HG03342 (cell line): ENCODE results near the gene CEBPZOS.
"Not testable (repeated sequence)": the region's sequence is repeated elsewhere in the genome, so short reads cannot be mapped to it uniquely, and the experiment has no call there.

Source experiments
- ATAC-seq: cut with Tn5 transposase; IDR thresholded peaks from one replicate; pipeline ENCODE4 v1.9.1; 2021; ENCODE audit warnings: mild to moderate bottlenecking, moderate library complexity; ENCODE audit not compliant: unreplicated experiment

Gene CEBPZOS

DNA sequence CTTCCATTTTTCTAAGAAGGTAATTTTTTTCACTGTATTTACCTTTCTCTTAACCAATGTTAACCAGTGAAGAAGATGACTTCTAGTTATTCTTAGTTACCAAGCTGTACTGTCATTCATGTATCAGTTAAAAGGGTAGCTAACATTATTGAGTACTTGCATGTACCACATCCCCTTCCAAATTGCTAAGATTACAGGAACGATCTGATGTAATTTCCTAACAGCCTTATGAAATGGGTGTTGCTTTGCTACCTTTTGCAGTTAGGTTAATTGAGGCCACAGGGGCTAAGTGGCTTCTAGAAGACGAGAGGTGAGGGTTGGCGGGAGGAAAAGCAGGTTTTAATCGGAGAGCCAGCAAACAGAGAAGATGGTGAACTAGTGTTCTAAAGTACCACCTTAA is 6.0 kb upstream of the CEBPZOS start:
- no peak for ATAC-seq

DNA sequence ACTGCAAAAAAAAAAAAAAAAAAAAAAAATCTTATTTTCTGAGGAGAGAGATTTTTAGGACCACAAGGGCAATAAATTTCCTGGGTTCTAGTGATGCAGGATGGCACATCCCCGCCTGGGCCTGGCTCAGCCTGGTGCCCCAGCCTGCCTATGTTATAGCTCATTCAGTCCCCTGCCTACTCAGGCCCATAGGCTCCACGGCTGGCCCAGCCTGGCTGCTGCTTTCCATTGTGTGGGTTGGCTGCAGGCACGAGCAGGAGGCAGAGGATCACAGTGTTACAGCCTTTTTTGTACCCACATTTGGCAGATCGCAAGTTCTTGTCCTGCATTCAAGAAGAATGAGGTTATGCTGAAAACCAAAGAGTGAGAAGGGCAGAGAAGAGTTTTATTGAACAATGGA is 5.0 kb upstream of the CEBPZOS start:
- no peak for ATAC-seq

DNA sequence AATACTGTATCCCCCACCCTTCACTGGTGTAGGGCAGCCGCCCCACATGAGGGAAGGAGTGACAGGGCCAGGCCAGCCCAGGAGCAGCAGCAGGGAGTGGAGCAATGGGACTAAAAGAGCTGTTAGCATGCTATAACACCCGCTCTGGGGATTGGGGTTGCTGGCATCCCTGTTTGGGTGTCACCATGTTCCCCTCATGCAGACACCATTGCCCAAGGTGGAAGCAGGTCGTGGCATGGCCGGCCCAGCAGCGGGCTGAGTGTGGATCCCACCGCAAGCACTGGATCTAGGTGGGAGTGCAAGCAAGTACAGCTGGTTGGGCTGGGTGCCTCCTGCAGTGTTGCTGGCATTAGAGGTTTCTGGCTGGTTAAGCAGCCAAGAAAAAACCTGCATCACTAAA is 4.5 kb upstream of the CEBPZOS start:
- ATAC-seq: no peak

DNA sequence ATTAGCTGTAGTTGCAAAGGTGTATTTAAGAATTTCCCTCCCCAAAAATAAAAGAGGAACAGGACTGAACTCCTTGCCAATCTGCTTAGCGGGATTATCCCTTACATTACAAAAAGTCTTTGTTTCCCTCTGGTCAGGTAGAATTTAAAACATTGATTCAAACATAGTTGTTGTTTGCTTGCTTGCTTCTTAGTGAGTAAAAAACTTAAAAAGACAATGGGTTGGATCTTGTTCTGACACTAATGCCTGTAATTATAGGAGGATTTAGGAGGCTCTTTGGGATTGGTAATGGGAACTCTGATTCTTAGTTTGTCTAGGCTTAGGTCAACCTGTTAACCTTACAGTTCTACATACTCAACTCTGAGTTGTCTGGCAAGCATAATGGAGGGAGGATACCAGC is 3.7 kb upstream of the CEBPZOS start:
- ATAC-seq: no peak

DNA sequence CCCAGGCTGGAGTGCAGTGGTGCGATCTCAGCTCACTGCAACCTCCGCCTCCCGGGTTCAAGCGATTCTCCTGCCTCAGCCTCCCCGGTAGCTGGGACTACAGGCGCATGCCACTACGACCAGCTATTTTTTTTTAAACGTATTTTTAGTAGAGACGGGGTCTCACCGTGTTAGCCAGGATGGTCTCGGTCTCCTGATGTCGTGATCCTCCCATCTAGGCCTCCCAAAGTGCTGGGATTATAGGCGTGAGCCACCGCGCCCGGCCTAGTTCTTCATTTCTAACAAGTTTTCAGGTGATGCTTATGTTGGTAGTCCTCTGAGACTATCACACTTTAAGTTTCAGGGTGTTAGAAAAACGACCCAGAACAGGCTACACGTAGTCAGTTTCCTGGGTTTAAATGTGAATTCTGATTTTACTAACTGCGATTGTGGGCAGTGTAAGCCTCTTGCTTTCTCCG is 405 bp upstream of the CEBPZOS start:
- ATAC-seq: not testable (repeated sequence)

DNA sequence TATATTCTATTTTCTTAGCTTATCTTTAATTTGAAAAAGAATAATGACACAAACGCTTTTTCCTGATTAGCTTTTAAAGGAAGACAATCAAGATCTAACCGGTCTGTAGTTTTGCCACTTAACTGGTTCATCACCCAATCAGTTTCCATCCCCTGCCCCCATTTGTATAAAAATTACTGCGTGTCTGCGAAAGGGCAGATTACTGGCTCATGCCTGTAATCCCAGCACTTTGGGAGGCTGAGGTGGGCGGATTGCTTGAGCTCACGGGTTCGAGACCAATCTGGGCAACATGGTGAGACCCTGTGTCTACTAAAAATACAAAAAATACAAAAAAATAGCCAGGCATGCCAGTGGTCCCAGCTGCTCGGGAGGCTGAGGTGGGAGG is 2.4 kb downstream of the CEBPZOS start:
- ATAC-seq: no peak

DNA sequence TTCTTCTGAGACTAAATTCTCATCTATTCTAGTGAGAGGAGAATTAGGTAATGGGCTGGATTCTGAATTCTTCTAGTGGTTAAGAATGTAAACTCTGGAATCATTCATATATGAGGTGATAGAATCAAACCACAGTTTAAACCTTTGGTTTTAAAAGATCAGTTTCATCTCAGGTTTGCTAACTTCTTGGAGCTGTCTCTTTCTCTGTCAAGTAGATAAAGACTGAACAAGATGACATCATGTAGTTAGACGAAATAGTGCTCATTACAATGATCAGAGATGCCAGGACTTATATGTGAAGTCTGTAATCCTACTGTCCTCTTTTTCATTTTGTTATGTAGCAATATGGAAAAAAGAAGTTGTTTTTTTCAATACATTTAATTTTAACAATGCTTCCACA is 4.9 kb downstream of the CEBPZOS start:
- ATAC-seq: no peak

DNA sequence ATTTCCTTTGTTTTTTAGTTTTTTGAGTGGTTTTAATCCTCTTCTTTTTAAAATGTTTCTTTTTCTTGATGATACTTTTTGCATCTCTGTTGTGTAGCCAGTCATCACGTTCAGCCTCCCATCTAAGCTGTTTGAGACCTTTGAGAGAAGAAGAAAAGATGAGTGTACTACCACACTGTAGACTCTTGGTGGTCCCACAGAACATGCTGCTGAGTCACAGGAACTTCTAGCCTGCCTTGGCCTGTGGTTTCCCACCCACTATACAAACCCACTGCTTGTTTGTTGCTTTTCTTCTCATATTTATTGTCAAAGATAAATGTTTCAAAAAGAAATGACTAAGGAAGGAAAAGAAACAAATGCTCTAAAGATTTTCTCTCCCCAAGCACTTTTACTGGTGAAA is 5.5 kb downstream of the CEBPZOS start:
- no peak for ATAC-seq

DNA sequence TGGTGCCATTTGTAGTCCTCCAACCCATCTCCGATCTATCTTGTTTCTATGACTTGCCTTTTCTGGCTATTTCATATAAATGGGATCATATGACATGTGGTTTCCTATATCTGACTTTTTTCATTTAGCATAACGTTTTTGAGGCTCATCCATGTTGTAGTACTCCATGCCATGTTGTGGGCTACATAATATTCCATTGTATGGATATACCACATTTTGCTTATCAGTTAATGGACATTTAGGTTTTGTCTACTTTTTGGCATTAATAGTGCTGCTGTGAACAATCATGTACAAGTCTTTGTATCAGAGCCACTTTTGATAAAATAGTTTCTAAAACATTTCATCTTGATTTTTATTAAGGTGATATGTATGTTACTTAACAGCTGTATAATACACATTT is 7.4 kb downstream of the CEBPZOS start:
- no peak for ATAC-seq

DNA sequence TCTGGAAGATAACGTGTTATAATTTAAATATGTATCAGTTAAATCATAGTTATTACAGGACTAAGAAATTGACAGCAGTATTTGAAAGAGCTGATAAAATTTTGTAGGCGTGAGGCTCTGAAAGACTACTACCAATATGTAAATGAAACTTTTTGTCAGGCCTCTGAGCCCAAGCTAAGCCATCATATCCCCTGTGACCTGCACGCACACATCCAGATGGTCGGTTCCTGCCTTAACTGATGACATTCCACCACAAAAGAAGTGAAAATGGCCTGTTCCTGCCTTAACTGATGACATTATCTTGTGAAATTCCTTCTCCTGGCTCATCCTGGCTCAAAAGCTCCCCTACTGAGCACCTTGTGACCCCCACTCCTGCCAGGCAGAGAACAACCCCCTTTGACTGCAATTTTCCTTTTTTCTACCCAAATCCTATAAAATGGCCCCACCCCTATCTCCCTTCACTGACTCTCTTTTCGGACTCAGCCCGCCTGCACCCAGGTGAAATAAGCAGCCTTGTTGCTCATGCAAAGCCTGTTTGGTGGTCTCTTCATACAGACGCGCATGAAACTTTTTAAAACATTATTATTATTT is 8.9 kb downstream of the CEBPZOS start:
- not testable (repeated sequence) for ATAC-seq

DNA sequence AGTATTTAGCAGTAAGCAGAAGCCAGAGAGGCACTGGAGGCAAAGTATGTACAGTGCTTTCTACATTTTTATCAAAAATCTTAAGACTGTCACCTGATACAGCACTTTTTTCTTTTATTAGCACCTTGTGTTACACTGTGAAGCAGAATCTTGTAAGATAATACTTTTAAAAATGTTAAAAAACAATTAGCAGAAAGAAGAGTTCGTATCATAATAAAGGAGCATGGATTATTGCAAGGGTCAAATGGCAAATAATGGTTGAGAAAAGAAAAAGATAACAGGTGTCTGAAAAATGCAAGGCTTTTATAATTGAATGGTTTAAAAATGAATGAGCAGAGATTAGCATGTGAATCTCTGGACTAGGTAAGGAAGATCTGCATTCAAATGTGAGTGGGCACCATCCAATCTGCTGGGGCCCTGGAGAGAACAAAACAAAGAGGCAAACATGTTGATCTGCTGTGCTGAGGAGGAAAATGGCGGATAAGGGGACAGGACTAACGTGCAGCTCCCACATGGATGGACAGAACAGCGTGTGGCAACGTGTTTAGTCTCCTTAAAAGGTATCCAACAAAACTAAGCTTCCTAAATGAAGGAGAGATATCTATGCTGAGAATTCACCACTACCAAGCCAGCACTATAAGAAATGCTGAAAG is 9.5 kb downstream of the CEBPZOS start:
- no peak for ATAC-seq

DNA sequence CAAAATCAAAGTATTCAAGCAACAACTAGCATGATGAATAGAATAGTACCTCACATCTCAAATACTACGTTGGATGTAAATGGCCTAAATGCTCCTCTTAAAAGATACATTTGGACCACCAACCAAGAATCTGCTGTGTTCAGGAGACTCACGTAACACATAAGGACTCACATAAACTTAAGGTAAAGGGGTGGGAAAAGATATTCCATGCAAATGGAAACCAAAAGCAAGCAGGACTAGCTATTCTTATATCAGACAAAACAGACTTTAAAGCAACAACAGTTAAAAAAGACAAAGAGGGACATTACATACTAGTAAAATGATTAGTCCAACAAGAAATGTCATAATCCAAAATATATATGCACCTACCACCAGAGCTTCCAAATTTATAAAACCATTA is 10.5 kb downstream of the CEBPZOS start:
- not testable (repeated sequence) for ATAC-seq

DNA sequence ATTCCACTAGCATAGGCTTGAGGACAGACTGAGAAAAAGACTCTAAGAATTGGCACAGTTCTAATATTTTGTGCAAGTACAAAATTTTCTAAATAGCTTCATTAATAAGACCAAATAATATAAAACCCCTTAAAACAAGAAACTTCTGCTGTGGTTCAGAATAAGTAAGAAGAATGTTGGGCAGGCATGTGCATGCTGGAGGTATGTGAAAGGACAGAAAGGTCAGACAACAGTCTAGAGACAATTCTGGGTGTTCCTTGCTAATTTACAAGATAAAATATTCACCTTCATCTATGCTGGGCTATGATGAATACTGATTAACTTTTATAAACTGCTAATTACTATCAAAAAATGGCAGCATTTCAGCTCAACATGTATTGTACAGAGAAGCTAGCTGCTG is 14.9 kb downstream of the CEBPZOS start:
- ATAC-seq: no peak

DNA sequence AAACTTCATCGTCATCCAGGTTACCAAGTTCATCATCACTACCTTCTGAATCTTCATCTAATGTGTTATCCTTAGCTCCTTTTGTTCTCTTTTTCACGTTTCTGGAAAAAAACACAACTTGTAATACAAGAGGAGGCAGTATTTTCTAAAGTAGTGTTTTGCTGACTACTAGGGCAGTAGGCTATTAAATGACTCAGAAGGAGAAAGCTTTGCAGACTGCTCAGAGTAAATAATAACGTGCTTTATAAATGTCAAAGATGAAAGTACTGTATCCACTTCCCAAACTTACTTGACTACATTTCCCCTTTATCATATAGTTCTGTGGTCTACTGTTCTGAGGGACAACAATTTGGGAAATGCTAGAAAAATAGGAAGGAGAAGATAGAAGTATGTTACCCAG is 15.6 kb downstream of the CEBPZOS start:
- no peak for ATAC-seq

DNA sequence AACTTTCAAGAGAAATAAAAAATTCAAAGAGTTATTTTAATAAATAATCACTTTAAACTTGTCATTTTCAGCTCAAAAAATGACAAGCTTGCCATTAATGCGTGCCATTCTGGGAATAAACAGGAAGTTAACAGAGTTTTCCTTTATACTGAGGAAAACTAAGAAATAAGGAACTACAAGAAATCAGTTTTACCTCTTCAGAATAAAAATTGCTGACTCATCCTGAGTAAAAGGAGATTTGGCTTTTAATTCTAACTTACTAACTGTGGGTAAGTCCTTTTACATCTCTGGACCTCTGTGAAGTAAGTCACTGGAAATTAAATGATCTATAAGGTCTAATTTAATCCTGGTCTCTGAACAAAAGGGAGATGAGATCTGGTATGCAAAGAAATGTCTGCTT is 19.0 kb downstream of the CEBPZOS start:
- no peak for ATAC-seq

DNA sequence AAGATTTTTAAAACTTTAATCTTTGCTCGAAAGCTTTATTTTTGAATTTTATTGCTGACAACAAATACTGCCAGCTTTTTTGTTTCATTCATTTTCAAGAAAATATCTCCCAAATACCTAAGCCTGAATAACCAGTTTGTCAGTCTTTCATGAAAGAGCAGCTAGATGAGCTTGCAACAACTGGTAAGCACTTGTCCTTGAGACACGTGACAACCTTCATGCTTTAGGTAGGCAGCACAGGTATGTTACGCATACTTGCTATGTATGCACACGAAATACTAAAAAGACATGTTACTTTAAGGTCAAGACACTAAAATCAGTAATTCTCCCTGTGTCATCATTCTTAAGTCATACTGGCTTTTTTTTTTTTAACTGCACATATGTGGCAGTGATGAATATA is 22.8 kb downstream of the CEBPZOS start:
- ATAC-seq: no peak

DNA sequence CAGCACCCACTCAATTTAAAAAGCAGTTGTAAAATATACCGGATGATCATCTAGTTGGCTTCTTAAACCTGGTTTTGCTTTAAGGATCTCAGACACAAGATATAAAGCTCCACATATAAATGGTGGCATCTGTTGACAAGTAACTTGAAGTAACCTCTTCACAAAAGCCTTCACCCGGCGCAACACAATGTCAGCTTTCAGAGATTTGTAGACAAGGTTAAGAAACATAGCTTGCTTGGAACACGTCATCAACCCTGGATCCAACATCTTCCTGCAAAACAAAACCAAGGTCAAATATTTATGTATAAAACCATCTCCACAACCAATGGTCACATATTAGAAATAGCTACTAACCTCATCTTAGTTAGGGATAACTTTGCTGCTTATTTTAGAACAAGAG is 26.8 kb downstream of the CEBPZOS start:
- ATAC-seq: no peak

DNA sequence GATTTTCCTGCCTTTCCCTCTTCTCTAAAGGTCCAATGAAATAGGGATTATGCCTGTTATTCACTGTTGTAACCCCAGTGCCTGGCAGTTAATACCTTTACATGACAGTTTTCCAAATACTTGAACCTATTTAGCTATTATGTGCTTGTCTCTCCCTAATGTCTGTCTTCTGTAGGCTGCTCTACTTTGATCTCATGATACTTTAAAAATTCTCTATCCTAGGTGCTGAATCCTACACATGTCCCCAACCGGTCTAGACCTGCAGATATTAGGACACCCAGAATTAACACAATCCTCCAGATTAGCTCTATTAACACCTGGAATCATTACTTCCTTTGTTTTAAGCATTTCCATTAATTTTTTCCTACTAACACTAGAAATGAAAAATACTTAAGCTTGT is 27.8 kb downstream of the CEBPZOS start:
- no peak for ATAC-seq

DNA sequence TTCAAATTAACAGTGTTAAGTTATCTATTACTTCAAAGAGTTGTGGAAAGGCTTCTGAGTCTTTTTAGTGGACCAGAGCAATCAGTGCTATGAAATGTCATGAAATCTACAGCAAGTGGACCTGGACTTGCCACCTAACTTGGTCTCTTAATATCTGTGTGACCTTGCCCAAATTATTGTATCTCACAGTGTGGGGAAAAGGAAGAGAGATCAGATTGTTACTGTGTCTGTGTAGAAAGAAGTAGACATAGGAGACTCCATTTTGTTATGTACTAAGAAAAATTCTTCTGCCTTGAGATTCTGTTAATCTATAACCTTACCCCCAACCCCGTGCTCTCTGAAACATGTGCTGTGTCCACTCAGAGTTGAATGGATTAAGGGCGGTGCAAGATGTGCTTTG is 28.8 kb downstream of the CEBPZOS start:
- not testable (repeated sequence) for ATAC-seq

DNA sequence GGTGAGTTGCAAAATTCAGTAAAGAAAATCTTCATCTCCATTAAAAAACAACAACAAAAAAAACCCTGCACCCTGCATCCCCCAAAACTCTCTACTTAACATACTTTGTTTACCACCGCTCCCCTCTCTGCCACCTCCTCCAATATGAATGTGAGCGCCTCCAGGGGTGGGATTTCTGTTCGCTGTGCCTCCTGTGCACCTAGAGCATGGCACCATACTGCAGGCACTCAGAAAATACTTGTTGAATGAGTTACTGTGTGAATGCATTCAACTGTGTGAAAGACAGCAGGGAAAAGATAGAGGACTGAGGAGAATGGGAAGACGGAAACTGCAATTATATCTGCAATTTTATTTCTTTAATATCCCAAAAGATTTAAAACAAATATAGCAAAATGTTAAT is 30.6 kb downstream of the CEBPZOS start:
- no peak for ATAC-seq

DNA sequence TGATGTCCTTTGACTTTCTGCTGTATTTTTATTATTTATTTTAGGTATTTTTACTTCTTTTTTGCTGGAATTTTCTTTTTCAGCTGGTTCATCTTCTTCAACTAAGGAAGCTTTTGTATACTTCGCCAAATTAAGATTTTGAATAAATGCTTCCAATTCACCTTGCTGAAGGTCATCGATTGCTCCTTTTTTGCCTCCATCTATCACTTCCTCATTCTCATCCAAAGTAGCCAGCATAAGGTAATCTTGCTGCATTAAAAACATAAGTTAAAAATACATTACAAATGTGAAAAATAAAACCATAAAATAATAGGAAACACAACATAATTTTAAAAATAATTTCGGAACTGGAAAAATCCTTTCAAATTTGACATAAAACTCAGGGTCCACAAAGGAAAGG is 32.5 kb downstream of the CEBPZOS start:
- ATAC-seq: no peak

DNA sequence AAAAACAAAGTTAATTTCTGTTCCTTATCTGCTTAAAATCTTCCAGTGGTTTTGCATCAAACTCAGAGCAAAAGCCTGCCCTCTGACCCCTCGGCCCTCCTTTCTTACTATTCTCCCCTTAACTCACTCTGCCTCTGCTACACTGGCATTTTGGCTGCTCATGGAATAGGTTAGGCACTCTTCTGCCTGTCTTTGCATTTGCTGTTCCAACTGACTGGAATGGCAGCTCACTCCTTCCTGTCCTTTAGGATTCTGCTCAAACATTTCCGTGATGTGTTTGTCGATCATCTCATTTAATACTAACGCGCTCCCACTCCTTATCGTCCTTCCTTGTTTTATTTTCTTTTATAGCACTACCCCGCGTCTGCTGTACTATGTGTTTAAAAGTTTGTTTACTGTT is 34.3 kb downstream of the CEBPZOS start:
- ATAC-seq: no peak
